Glutamatergic neuron (in vitro differentiated cells): ENCODE results near the gene ABCA4. TPM values are rescaled to one million over a fixed set of nuclear protein-coding genes. Genes with fewer than 3 reads are reported as not detected.
A peak's percentile ranks its signal among the peaks of the same experiment; 100 is the strongest.

Experiments
- DNase-seq: peaks from one replicate; pipeline ENCODE4 v3.0.0; 2022
- H3K27ac Mint-ChIP-seq: one replicate; pipeline ENCODE4 v1.8.0; 2020; ENCODE audit warnings: mild to moderate bottlenecking, mixed read lengths, inconsistent platforms; ENCODE audit not compliant: unreplicated experiment
- H3K27me3 Mint-ChIP-seq: one replicate; pipeline ENCODE4 v1.8.0; 2020; ENCODE audit warnings: mild to moderate bottlenecking, moderate library complexity, mixed read lengths, inconsistent platforms; ENCODE audit not compliant: unreplicated experiment
- H3K36me3 Mint-ChIP-seq: one replicate; pipeline ENCODE4 v1.8.0; 2020; ENCODE audit warnings: mild to moderate bottlenecking, mixed read lengths, inconsistent platforms; ENCODE audit not compliant: unreplicated experiment
- H3K4me1 Mint-ChIP-seq: one replicate; pipeline ENCODE4 v1.8.0; 2020; ENCODE audit warnings: mild to moderate bottlenecking, low read depth, mixed read lengths, inconsistent platforms; ENCODE audit not compliant: unreplicated experiment
- H3K4me3 Mint-ChIP-seq: one replicate; pipeline ENCODE4 v1.8.0; 2020; ENCODE audit warnings: mild to moderate bottlenecking, mixed read lengths, inconsistent platforms; ENCODE audit not compliant: unreplicated experiment
- H3K9me3 Mint-ChIP-seq: one replicate; pipeline ENCODE4 v1.8.0; 2020; ENCODE audit warnings: mild to moderate bottlenecking, moderate library complexity, mixed read lengths, inconsistent platforms; ENCODE audit not compliant: unreplicated experiment
- total RNA-seq: library from RNA; stranded (reverse); fragmentation: NEBNext Ultra II Directional; extraction: Animal tissue kit (Norgen Biotek cat#: 25700); gene quantifications from one replicate; pipeline ENCODE4 v1.2.1, GENCODE V29; 2021; ENCODE audit not compliant: unreplicated experiment
- TF ChIP-seq, protein P1 (sequence below): fragments of 200-600 bp; sonication (generic); IDR thresholded peaks from one replicate; pipeline ENCODE4 v1.5.0; 2021; ENCODE audit not compliant: partially characterized antibody, unreplicated experiment

Gene ABCA4
- total RNA-seq, 1 donor from 2014 or later, result 0.61 TPM

DNA sequence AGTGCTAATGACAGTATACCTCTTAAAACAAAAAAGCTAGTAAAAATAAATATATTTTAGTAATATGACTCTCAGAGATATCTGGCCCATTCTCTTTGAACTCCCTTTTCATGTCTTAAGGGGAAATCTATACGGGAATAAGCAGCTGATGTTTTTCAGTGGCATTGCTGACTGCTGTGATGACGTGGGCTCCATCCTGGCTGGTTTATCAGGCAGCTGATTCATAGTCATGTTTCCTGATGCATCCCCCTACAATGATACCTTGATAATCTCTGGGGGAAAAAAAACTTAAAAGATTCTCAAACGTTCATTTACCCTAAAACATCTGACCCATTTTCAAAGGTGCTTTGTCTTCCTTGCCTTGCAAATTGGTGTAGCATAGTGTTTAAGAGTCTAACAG, 53.8 kb downstream of the ABCA4 start:
- Mint-ChIP-seq H3K4me3 (no peak overlapping the region), H3K27ac (no peak overlapping the region), H3K36me3 (no peaks in the 10 kb centered on the region), H3K27me3 (peaks cover 2% of the 10 kb centered on the region), H3K4me1 (peaks cover 12% of the 10 kb centered on the region), H3K9me3 (no peaks in the 10 kb centered on the region)
- no peak for DNase-seq
- TF ChIP-seq, protein P1, sequence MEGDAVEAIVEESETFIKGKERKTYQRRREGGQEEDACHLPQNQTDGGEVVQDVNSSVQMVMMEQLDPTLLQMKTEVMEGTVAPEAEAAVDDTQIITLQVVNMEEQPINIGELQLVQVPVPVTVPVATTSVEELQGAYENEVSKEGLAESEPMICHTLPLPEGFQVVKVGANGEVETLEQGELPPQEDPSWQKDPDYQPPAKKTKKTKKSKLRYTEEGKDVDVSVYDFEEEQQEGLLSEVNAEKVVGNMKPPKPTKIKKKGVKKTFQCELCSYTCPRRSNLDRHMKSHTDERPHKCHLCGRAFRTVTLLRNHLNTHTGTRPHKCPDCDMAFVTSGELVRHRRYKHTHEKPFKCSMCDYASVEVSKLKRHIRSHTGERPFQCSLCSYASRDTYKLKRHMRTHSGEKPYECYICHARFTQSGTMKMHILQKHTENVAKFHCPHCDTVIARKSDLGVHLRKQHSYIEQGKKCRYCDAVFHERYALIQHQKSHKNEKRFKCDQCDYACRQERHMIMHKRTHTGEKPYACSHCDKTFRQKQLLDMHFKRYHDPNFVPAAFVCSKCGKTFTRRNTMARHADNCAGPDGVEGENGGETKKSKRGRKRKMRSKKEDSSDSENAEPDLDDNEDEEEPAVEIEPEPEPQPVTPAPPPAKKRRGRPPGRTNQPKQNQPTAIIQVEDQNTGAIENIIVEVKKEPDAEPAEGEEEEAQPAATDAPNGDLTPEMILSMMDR, result no peak

DNA sequence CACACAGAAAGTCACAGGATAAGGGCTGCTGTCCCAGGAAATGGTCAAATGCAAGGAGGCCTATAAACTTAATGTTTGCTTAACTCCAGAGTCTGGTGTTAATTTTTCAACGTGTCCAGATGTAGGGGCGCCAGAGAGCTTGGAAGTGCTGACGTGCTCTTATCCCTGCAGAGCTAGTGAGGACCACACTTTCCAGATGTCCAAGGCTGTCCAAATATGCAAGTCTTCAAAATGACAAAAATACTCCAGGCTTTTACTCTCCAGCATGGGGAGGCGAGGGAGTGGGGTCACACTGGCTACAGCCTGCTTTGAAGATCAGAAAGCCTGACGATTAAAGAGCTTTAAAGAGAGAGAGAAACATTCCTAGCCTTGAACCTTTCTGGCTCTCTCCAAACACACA, 57.6 kb downstream of the ABCA4 start:
- peaks cover 12% of the 10 kb centered on the region for H3K4me1 Mint-ChIP-seq
- H3K9me3 Mint-ChIP-seq, result no peaks in the 10 kb centered on the region
- H3K4me3 Mint-ChIP-seq, result no peak overlapping the region
- no peaks in the 10 kb centered on the region for H3K36me3 Mint-ChIP-seq
- no peak overlapping the region for H3K27ac Mint-ChIP-seq
- TF ChIP-seq, protein P1, result no peak
- DNase-seq, result no peak
- H3K27me3 Mint-ChIP-seq, result peaks cover 4% of the 10 kb centered on the region

DNA sequence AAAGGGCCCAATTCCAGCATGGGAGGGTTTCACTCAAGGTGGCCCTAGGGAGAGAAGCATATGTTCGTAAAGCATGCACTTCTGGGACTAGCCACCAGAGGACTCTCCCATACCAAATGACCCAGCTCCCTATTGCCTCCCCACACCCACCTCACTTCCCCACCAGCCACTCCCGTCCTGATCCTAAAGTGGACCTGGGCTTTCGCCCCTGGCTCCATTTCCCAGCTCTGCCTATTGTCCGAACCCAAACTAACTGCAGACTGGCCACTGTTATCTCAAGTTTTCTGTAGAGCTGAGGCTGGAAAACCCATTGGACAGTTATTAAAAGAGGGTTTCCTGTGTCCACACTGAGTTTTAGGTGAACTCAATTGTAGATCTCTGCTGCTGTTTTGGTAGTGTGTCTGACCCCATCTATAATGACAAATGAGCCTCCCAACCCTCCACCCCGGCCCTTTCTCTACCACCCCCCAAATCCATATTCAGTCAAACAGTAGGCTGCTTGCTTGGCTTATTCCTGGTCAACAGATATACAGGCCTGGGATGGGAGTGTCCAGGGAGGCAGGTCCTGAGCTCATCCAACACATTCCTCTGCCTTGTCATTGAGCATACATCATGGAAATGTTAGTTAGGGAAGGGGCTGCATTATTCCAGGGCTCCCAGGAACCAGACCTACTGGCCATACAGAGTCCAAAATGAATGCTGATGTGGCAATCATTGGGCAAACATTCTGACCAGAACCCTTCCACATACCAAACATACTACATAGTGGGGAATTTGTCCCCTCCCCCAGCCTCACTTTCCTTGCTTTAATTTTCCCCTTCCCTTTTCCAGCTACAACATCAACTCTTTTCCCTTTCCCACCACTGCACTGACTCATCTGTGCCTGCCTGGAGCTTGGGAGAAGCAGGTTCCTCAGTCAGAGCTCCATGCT, 59.2 kb downstream of the ABCA4 start:
- TF ChIP-seq, protein P1, result peak; percentile 82
- no peak overlapping the region for H3K4me3 Mint-ChIP-seq
- H3K36me3 Mint-ChIP-seq, result no peaks in the 10 kb centered on the region
- H3K4me1 Mint-ChIP-seq, result peaks cover 12% of the 10 kb centered on the region
- DNase-seq, result peak; percentile 51
- no peaks in the 10 kb centered on the region for H3K9me3 Mint-ChIP-seq
- peaks cover 4% of the 10 kb centered on the region for H3K27me3 Mint-ChIP-seq
- H3K27ac Mint-ChIP-seq, result no peak overlapping the region

DNA sequence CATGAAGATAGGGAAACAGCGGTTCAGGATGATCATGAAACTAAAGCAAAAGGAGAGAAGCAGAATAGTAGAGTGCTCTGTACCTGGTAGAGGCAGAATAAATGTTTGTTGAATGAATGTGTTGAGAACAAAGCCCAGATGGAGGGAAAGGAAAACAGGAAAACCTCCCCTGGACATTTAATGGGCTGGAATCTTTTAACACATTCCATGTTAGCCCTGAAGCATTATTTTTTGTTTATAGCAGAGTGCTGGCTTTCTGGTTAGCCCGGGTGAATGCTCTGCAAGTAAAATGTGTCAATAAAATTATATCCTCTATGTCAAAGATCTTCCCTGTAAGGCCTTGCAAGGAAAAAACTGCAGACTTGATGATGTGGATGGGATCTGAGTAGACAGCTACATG, 60.2 kb downstream of the ABCA4 start:
- peaks cover 4% of the 10 kb centered on the region for H3K27me3 Mint-ChIP-seq
- no peak overlapping the region for H3K27ac Mint-ChIP-seq
- peaks cover 12% of the 10 kb centered on the region for H3K4me1 Mint-ChIP-seq
- TF ChIP-seq, protein P1, result no peak
- H3K36me3 Mint-ChIP-seq, result no peaks in the 10 kb centered on the region
- no peak for DNase-seq
- no peak overlapping the region for H3K4me3 Mint-ChIP-seq
- peaks cover 2% of the 10 kb centered on the region for H3K9me3 Mint-ChIP-seq

DNA sequence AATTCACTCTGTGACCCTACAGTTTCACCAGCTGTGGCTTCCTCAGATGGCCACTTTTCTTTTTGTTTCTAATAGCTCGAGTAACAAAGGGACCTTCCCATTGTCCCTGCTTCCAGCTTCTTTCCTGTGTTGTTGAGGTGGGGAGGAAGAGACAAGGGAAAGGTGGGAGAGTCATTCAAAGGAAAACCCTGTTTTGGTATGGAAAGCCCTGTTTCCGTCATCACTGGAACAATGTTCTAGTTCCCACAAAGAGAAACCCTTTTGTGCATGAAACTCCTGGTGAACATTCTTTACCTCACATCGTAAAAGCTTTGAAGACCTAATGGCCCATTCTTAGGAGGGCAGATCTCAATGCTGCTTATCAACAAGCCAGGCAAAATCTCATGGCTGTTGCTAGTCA, 62.2 kb downstream of the ABCA4 start:
- no peak for DNase-seq
- Mint-ChIP-seq H3K4me1 (peaks cover 3% of the 10 kb centered on the region), H3K27me3 (peaks cover 4% of the 10 kb centered on the region), H3K36me3 (no peaks in the 10 kb centered on the region), H3K27ac (no peak overlapping the region), H3K4me3 (no peak overlapping the region), H3K9me3 (peaks cover 2% of the 10 kb centered on the region)
- TF ChIP-seq, protein P1, result no peak
